MM.1S (cell line): ENCODE measurements around the gene CEP104.

Source experiments
- DNase-seq: peaks from one replicate; pipeline ENCODE4 v3.0.0-alpha.2; 2015
- H2AFZ ChIP-seq: fragments of 300-600 bp; sonication (generic); 2 replicates; pipeline ENCODE4 v1.6.0; 2016; ENCODE audit warnings: antibody characterized with exemption, low read length
- H3F3A ChIP-seq: fragments of 300-600 bp; sonication (generic); 2 replicates; pipeline ENCODE4 v1.6.1; 2016; ENCODE audit warnings: mild to moderate bottlenecking, antibody characterized with exemption, low read length, moderate library complexity, mixed read lengths; ENCODE audit not compliant: insufficient read depth
- H3K27ac ChIP-seq: fragments of 300-600 bp; sonication (generic); 2 replicates; pipeline ENCODE4 v1.5.1; 2016; ENCODE audit warnings: mild to moderate bottlenecking, low read length
- H3K27me3 ChIP-seq: fragments of 300-600 bp; sonication (generic); replicated peaks from 2 replicates; pipeline ENCODE4 v1.6.0; 2016; ENCODE audit warnings: low read length; ENCODE audit not compliant: insufficient read depth
- H3K36me3 ChIP-seq: fragments of 300-600 bp; sonication (generic); replicated peaks from 2 replicates; pipeline ENCODE4 v1.6.1; 2016; ENCODE audit warnings: mild to moderate bottlenecking, low read length, mixed read lengths; ENCODE audit not compliant: insufficient read depth
- H3K4me1 ChIP-seq: fragments of 300-600 bp; sonication (generic); 2 replicates; pipeline ENCODE4 v1.6.1; 2016; ENCODE audit warnings: low read length, mixed read lengths
- H3K4me2 ChIP-seq: fragments of 300-600 bp; sonication (generic); 2 replicates; pipeline ENCODE4 v1.6.0; 2016; ENCODE audit warnings: low read depth, low read length
- H3K4me3 ChIP-seq: fragments of 300-600 bp; sonication (generic); 2 replicates; pipeline ENCODE4 v1.5.1; 2016; ENCODE audit warnings: low read length, mixed read lengths
- H3K79me2 ChIP-seq: fragments of 300-600 bp; sonication (generic); 2 replicates; pipeline ENCODE4 v1.6.1; 2016; ENCODE audit warnings: mixed run types, low read length, mixed read lengths
- H3K9ac ChIP-seq: fragments of 300-600 bp; sonication (generic); 2 replicates; pipeline ENCODE4 v1.6.1; 2016; ENCODE audit warnings: low read length, mixed read lengths
- H3K9me2 ChIP-seq: fragments of 300-600 bp; sonication (generic); replicated peaks from 2 replicates; pipeline ENCODE4 v1.6.1; 2016; ENCODE audit warnings: mild to moderate bottlenecking, low read length, mixed read lengths; ENCODE audit not compliant: insufficient read depth
- H3K9me3 ChIP-seq: fragments of 300-600 bp; sonication (generic); replicated peaks from 2 replicates; pipeline ENCODE4 v1.6.1; 2016; ENCODE audit warnings: mild to moderate bottlenecking, low read length, mixed read lengths; ENCODE audit not compliant: insufficient read depth
- H4K20me1 ChIP-seq: fragments of 300-600 bp; sonication (generic); 2 replicates; pipeline ENCODE4 v1.6.1; 2016; ENCODE audit warnings: mild to moderate bottlenecking, low read length, moderate library complexity, mixed read lengths; ENCODE audit not compliant: insufficient read depth
- CTCF ChIP-seq: fragments of 300-600 bp; sonication (generic); IDR thresholded peaks from 2 replicates; pipeline ENCODE4 v1.5.1; 2016; ENCODE audit warnings: antibody characterized with exemption, low read length, mixed read lengths
- EZH2 ChIP-seq: fragments of 300-600 bp; sonication (generic); optimal IDR thresholded peaks from 2 replicates; pipeline ENCODE3; 2017; ENCODE audit warnings: low read depth, mild to moderate bottlenecking, antibody characterized with exemption, low read length, mixed read lengths
- EZH2phosphoT487 ChIP-seq: fragments of 300-600 bp; sonication (generic); IDR thresholded peaks from 2 replicates; pipeline ENCODE4 v1.6.1; 2018; ENCODE audit warnings: antibody characterized with exemption, low read length

Gene CEP104

GRCh38 chr1:3770047-3770765, 86.8 kb downstream of the CEP104 start:
- Histone ChIP-seq H3K9ac (no peak overlapping the region), H3K79me2 (no peaks in the 10 kb centered on the region), H2AFZ (no peak overlapping the region), H3K9me2 (no peaks in the 10 kb centered on the region), H3K27ac (no peak overlapping the region), H3K4me3 (no peak overlapping the region), H3K27me3 (peaks cover 65% of the 10 kb centered on the region), H3K4me1 (peaks cover 5% of the 10 kb centered on the region; the same call in 1 of the 2 replicates), H3F3A (no peaks in the 10 kb centered on the region), H3K9me3 (no peaks in the 10 kb centered on the region), H4K20me1 (no peaks in the 10 kb centered on the region), H3K4me2 (no peak overlapping the region), H3K36me3 (no peaks in the 10 kb centered on the region)
- TF ChIP-seq EZH2phosphoT487, result no peak
- TF ChIP-seq EZH2, result no peak
- TF ChIP-seq CTCF, result no peak
- no peak for DNase-seq

GRCh38 chr1:3768811-3769390, 88.1 kb downstream of the CEP104 start:
- Histone ChIP-seq H3K36me3 (no peaks in the 10 kb centered on the region), H3K9me3 (no peaks in the 10 kb centered on the region), H3K79me2 (no peaks in the 10 kb centered on the region), H3K4me1 (0 out of 2 replicates have a peak, but pooled peaks cover 3% of the 10 kb centered on the region), H3K9me2 (no peaks in the 10 kb centered on the region), H3K9ac (no peak overlapping the region), H3K4me2 (no peak overlapping the region), H4K20me1 (no peaks in the 10 kb centered on the region), H2AFZ (no peak overlapping the region), H3K27ac (no peak overlapping the region), H3K27me3 (peaks cover 78% of the 10 kb centered on the region), H3F3A (no peaks in the 10 kb centered on the region), H3K4me3 (no peak overlapping the region)
- no peak for DNase-seq
- TF ChIP-seq EZH2 (no peak), CTCF (no peak), EZH2phosphoT487 (no peak)

- H3K79me2 ChIP-seq, result no peaks in the 10 kb centered on the region
- H3K4me3 ChIP-seq, result no peak overlapping the region
- no peak overlapping the region for H3K27ac ChIP-seq
- no peaks in the 10 kb centered on the region for H3K36me3 ChIP-seq
- 0 out of 2 replicates have a peak, but pooled peaks cover 3% of the 10 kb centered on the region for H3K4me1 ChIP-seq
- H2AFZ ChIP-seq, result no peak overlapping the region
- peaks cover 93% of the 10 kb centered on the region for H3K27me3 ChIP-seq
- H3F3A ChIP-seq, result no peaks in the 10 kb centered on the region
- no peak for DNase-seq
- TF ChIP-seq EZH2phosphoT487, result no peak
- no peak for TF ChIP-seq EZH2
- TF ChIP-seq CTCF, result no peak
- no peaks in the 10 kb centered on the region for H4K20me1 ChIP-seq
- no peak overlapping the region for H3K4me2 ChIP-seq
- no peaks in the 10 kb centered on the region for H3K9me2 ChIP-seq
- H3K9ac ChIP-seq, result no peak overlapping the region
- no peaks in the 10 kb centered on the region for H3K9me3 ChIP-seq
These were observed 89.6 kb downstream of the CEP104 start for GRCh38 chr1:3767328-3767925.
